ENCODE measurements around the gene ARMC6.

Gene ARMC6

DNA sequence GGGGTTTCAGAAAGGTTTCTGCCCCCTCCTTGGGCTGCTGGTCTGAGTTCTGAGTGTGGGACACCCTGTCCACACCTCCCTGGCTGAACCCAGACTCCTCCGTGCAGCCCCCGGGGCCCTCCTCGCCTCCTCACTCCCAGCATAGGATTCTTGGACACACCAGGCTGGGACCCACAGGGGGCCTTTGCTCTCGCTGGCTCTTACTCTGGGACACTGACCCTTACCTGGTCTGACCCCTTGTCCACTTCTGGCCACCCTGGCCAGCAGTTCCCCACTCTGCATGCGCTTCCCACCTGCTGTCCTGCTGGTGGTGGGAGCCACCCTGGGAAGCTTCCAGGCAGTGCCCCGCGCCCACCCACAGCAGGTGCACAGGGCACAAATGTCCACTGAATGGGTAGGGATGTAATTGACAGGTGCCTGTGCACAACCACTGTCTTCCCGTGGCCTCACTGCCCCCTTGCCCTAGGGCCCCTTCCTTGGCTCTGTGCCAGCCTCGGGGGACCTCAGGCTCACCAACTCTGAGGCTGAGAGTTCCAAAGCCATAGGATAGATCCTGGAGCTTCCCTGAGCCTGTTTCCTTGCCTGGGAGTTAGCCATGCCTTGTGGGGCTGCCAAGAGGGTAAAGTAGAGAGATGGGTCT is 23.4 kb downstream of the ARMC6 start:
- DNase-seq, result no peak

DNA sequence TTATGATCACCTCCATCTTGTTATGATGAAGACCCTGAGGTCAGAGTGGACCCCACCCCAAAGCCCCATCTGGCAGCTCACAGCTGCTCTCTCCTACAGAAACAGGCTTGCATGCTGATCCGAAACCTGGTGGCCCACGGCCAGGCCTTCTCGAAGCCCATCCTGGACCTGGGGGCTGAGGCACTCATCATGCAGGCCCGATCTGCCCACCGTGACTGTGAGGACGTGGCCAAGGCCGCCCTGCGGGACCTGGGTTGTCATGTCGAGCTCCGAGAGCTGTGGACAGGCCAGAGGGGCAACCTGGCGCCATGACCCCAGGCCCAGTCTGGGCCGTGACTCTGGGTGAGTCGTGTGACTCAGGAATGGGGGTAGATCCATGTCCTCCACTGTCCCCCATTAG is 23.9 kb downstream of the ARMC6 start:
- no peak for DNase-seq

DNA sequence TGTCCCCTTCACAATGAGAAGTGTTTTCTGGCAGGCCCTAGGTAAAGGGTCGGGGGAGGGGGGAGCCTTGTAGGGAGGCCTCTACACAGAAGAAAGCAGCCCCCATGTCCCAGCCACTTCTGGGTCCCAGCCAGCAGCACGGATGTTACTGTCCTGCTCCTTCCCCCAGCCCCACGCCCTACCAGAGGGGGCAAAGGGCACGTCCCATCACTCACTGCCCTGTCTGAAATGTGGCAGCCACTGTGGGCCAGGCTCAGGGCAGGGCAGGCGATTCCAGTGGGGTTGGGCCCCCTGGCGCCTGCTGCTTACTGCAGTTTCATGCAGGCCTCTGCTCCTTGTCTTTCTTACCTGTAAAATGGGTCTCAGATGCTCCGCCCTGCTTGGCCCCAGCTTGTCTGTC is 24.3 kb downstream of the ARMC6 start:
- DNase-seq, result no peak

DNA sequence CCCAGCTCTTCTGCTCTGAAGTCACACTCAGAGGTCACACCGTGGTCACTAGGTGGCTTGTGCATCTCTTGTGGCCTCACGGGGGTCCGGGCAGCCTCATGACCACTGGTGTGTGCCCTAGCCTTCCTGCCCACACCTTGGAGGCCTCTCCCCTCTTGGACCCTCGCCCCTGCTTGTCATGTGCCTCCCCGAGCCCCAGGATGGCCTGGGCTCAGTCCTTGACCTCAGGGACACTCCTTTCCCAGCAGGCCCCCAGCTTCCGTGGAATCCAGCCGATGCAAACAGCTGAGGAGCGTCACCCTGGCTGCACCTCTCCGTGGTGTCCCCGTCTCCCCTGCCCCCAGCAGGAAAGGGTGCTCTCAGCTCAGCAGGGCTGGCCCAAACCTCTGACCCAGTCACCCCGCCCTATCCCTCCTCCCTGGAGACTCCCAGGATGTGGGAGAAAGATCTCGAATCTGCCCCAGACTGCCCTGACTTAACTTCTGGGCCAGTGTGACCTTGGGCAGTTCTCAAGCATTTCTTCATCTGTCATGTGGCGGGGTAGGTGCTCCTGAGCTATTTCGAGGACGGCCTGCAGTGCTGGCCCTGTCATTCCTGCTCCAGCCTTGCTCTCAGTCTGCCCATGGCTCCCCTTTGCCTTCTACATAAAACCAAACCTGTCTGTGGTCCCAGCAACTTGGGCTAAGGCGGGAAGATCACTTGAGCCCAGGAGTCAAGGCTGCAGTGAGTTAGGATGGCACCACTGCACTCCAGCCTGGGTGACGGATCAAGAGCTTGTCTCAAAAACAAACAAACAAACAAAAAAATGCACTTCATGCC is 25.8 kb downstream of the ARMC6 start:
- no peak for DNase-seq

DNA sequence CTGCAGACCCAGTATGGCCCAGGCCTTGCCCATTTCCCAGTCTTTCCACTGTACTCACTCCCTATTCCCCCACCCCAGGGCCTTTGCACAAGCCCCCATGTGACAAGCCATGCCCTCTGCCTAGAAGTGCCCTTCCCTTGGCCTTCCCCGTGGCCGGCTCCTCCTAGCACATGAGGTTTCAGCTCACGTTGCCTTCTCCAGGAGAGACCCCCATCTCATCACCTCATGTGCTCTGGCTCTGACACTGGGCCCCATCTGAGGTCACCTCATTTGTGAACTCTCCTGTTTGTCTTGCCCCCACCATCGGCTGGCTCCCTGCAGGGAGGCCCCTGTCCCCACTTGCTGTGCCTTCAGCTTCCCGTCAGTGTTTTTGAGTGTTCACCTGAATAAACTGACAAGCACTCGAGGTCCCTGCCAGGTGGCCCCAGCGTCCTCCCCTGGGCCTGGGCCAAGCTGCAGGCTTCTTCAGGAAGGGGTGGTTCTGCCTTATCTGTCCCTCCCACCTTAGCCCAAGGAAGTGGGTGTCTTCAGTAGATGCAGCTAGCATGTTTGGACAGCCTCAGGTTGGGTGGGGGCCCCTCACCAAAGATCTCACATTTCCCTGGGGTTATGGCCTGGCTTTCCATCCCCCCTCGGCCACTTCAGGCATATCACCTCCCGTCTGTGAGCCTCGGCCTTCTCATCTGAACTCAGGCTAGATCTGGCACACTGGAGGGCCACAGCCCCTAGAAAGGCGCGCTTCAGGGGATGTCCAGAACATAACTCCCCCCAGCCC is 26.6 kb downstream of the ARMC6 start:
- no peak for DNase-seq

DNA sequence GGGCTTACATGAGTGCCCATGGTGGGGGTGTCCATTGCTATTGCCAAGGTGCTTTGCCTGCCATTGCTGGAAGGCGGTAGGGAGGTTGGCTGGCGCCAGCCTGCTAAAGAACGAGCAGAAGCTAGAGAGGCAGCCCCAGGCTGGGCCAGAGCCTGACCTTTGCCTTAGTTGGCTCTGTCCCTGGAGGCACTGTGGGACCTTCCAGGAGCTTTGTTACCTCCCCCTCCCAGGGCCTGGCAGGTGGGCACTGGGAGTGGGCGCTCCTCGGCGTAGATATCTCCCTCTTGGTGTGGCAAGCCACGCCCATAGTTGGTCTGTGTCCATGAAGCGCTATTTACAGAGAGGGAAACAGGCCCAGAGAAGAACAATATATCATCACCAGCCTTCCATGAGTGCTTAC is 28.1 kb downstream of the ARMC6 start:
- DNase-seq, result no peak

DNA sequence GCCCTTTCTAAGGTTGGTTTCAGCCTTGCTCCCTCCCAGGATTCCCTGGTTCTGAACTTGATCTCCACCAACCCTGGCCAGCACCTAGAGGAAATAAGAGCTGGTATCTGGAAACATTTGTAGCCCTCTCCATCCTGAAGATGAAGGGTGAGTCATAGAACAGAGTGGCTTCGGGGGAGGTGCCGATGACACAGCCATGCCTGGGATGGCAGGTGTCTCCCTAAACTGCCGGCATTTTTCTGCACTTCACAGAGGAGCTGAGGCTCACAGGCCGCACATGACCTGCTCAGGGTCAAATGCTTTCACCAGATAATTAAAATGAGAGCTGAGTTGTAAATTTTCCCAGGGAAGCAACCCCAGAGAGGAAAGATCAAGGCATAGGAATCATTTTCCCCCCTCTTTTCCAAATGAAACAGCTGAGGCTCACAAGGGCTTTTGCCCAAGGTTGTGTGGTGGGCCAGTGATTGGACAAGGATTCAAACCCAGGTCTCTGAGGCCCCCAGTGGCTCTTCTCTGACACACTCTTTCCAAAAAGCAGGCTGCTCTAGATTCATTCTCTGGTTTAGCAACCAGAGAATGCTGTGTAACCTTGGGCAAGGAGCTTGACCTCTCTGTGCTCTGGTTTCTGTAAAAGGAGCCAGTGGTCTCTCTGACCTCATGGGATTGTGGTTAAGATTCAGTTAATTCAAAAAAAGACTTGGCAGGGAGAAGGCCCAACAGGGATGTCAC is 29.2 kb downstream of the ARMC6 start:
- no peak for DNase-seq

DNA sequence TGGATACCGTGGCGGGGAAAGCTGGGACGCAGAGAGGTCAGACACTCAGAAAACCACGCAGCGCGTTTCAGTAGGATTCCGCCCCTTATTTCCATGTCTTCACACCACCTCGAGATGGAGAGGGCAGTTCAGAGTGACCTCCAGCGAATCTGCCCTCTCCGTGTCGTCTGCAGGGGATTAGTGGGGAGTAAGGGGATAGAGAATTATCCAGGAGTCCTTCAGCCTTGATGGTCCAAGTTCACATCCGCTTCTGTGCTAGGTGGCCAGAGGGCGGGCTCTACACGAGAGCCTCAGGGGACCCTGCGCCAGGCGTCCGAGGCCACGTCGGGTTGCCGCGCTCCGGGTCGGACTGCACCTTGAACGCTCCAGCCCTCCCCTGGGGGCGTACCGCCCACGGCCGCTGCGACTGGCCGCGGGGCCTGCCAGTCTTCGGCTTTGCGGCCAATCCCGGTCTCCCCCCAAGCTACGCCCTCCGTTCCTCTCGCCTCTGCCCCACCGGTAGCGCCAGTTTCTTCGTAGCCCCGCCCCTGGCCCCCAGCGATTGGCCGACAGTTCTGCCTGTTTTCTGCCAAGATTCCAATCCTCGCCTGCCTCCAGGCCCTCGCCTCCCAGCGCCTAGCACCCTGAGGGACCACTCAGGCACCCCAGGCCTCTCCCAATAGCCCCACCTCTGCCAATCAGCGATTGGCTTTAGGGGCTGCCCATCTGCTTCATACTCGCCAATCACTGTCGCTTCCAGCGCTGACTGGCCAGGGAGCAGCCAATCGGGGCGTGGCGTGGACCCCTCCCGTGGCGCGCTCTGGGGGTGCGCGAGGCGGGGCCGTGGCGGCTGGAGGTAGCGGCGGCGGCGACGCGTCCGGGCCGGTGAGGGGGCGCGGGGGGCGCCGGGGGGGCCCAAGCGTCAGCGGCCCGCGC is 30.0 kb downstream of the ARMC6 start, which contains the start of gene SLC25A42:
SLC25A42 (plus strand) TSS at position 812 of the 915 bp plus-strand sequence. CDS start 32,131 bp downstream, outside the sequence.
- DNase-seq, result peak; percentile 99

DNA sequence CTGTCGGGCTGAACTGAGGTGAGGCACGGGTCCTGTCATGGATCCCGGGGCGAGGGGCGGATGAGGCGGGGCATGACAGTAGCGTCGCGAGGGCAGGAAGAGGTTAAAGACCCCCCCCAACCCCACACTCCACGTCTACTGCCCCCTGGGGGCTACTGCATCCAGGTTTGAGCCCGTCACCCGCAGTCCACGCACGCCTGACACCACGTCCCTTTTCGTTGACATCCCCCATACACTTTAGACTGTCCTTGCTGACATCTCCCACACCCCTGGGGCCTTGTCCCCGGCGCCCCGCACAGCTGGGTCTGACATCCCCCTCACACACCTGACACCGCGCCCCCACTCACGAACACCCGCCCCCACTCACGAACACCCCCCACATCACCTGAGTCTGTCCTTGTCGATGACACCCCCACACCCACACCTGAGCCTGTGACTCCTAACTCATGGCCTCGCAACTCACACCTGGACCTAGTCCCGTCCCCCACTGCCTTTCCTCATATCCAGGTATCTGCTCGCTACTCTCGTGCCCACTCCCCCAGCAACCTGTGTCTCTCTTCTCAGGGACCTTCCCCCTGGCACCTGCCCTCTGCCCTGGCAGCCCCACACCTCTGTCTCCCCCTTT is 30.8 kb downstream of the ARMC6 start:
- DNase-seq, result no peak

DNA sequence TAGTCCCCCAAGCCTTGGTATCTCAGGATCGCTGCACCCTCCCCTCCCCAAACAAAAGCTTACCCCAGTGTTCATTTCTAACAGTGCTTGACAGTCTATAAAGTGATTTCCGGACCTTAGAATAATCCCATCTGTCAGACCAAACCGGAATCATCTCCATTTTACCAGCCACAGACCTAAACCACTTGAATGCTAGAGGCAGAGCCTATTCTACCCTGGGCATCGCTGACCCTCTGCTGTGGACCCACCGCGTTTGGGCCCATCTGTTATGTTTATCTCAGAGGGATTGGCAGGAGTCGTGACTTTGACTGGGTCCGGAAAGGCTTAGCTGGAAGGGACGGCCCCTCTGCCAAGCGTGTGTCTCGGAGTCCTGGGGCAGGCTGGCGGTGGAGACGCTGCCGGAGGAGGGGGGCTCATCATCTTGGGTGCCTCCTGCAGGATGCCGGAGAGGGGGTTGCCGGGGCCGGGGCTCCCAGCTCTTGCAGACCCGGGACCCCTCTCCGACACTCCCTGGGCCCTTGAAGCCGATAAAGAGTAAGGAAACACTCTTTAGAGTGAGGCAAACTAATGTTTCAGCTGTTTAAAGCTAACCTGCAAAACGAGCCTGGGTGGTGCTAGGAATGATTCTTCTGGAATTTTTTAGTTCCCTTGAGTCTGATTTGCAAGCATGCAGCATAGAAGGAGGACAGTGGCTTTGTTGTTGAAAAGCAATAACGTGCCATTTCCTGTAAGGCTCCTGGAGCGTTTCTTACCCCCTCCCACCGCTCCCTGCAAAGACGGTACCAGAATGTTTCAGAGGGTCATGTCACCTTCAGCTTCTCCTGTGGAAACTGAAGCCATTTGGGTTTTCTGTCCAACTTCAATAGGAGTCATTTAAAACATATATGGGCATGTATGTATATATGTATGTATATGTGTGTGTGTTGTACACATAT is 31.7 kb downstream of the ARMC6 start:
- no peak for DNase-seq

DNA sequence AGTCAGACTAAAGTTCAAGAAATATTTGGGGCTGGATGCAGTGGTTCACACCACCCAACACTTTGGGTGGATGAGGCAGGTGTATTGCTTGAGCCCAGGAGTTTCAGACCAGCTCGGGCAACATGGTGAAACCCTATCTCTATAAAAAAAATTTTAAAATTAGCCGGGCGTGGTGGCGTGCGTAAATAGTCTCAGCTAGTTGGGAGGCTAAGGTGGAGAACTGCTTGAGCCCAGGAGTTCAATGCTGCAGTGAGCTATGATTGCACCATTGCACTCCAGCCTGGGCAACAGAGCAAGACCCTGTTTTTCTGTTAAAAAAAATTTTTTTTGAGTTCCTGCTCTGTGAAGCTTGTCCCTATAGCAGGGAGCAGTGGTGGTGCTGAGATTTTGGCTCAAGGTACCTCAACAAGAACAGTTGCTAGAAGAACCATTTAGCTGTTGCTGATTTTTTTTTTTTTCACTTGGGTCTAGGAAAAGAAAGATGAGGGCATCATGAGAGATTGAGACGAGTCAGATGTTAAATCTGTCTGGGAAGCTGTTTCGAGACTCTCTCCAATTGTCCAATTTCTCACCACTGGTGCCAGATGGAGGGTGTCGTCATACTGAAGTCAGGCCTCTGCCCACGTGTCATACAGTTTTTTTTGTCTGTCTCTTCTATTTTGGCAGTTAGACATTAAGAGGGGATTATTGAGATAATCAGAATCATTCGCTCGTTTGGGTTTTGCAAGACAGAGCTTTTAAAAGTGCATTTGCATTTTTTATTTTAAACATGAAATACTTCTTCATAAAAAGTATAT is 34.1 kb downstream of the ARMC6 start:
- no peak for DNase-seq

DNA sequence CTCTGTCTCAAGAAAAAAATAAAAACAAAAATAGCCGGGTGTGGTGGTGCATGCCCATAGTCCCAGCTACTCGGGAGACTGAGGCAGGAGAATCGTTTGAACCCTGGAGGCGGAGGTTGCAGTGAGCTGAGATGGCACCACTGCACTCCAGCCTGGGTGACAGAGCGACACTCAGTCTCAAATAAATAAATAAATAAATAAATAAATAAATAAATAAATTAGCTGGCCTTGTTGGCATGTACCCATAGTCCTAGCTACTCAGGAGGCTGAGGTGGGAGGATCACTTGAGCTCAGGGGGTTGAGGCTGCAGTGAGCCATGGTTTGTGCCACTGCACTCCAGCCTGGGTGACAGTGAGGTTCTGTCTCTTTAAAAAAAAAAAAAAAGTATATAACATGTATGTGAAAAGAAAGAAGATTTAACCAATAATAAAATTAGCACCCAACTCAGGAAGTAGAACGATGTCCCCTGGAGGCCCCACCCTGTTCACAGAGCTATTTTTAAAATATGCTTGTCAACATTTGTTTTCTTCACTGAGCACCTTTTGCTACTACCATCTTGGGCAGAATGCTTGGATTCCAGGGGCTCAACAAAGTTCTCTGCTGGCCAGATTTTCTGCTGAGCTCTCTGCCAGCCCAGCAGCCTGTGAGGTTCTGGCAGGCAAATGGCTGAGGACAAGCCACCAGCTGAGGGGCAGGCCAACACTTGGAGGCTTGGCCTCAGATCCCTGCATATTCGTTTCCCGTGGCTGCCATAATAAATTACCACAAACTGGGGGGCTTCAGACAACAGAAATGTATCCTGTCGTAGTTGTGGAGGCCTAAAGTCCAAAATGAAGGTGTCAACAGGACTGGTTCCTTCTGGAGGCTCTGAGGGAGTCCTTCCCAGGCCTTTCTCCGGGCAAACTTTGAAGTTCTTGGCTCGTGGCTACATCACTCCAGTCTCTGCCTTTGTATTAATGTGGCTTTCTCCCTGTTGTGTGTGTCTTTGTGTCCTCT is 35.6 kb downstream of the ARMC6 start:
- DNase-seq, result no peak

DNA sequence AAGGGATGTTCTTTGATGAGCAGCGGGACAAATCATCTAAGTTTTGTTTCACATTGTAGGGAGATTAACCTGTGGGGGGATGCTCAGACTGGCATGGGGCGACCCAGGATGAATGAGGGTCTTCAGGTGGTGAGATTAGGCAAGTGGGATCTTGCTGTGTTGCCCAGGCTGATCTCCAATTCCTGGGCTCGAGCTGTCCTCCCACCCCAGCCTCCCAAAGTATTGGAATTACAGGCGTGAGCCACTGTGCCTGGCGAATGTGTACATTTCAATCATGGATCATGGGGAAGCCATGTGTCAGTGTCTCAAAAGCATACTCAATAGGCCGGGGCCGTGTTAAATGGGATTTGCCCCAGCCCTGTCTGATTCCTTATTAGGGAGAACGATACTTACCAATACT is 38.5 kb downstream of the ARMC6 start:
- no peak for DNase-seq

DNA sequence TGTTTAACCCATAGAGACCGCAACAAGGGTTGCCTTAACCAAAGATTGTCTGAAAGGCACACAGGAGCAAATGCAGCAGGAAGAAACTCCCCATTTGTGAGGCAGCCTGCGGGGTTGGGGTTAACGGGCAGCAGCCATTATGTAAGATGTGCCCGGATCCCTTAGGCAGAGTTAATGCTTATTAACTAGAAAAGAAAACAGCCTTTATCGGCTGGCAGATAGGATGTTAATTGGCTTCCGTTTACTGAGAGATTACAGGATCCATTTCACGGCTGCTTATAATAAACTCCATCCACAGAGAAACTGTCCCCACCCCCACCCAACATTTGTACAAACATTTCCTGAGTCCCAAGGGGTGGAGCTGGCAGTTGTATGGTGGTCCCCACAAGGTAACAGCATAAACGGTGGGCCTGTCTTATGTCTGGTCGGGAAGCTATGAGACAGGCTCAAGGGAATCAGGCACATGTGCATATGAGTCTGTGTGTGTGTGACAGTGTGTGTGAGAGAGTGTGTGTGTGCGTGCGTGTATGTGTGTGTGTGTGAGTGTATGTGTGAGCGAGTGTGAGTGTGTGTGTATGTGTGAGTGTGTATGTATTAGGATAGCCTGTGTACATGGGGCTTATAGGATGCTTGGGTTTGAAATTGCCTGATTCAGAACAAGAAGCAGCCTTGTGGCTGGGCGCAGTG is 40.9 kb downstream of the ARMC6 start:
- no peak for DNase-seq

DNA sequence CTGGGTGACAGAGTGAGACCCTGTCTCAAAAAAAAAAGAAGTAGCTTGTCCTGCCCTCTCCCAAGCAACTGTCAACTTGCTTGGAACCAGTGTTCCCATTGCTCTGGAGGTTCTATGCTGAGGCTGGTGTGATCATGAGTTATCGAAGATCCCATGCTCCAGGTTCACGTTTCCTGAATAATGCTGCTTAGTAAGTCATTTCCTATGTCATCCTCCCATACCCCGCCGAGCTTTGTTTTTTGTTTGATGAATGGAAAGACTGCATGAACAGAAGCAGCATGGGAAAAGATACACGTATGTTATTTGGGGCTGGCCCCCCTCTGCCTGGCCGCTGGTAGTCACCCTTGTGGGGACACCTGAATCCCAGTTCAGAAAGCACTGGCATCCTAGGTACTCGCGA is 41.7 kb downstream of the ARMC6 start:
- DNase-seq, result no peak

DNA sequence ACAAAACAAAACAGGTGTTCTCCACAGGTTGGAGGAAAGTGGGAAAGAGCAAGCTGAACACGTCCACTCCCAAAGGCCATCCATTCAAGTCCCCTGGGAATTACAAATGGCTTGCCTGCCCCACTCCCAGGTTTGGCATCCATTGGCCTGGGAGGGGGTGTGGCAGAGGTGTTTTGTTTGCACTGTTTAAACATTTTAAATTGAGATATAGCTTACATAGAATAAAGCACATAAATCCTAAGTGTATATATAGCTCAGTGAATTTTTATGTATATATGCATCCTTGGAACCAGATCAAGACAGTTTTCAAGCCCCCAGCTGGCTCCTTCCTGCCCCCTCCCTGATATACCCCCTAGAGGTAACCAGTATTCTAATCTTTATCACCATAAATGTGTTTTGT is 43.1 kb downstream of the ARMC6 start:
- no peak for DNase-seq

DNA sequence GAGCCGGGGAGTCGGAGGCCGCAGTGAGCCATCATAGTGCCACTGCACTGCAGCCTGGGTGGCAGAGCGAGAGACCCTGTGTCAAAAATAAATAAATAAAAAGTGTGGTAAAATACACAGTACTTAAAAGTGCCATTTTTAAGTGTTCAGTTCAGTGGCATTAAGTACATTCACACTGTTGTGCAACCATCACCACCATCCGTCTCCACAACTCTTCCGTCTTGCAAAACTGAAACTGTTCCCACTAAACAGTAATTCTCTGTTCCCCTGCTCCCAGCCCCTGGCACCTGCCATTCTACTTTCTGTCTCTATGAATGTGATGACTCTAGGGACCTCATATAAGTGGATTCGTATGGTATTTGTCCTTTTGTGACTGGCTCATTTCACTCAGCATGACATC is 43.7 kb downstream of the ARMC6 start:
- no peak for DNase-seq
